Tibial artery (tissue), 4 donors: ENCODE measurements around the gene BMP8B.
"Not testable (repeated sequence)": the region's sequence is repeated elsewhere in the genome, so short reads cannot be mapped to it uniquely, and the experiment has no call there.

ENCODE experiments used
- DNase-seq, 2 donors: peaks; one replicate each; pipeline ENCODE4 v3.0.0-alpha.2; 2019
- H3K27ac ChIP-seq, 2 donors: fragments of 200-600 bp; sonication (generic) in 1 of 2; 1 replicate in 1 of 2; 2 replicates in 1 of 2; pipeline ENCODE4 v1.5.1; 2018 to 2019; ENCODE audit warnings: mild to moderate bottlenecking in 1 of 2
- H3K27me3 ChIP-seq, 2 donors: fragments of 200-600 bp; sonication (generic) in 1 of 2; one replicate each; pipeline versions ENCODE4 v1.5.1 to v1.6.0; 2016 to 2019
- H3K36me3 ChIP-seq, 3 donors: fragments of 200-600 bp; sonication (generic) in 2 of 3; one replicate each; pipeline ENCODE4 v1.5.1; 2016 to 2019; ENCODE audit warnings: mild to moderate bottlenecking in 2 of 3
- H3K4me1 ChIP-seq, 4 donors: fragments of 200-600 bp; sonication (generic) in 2 of 4; 1 replicate in 3 of 4; 2 replicates in 1 of 4; pipeline ENCODE4 v1.5.1; 2016 to 2019
- H3K4me3 ChIP-seq, 2 donors: fragments of 200-600 bp; sonication (generic) in 1 of 2; 1 replicate in 1 of 2; 2 replicates in 1 of 2; pipeline ENCODE4 v1.5.1; 2018 to 2019; ENCODE audit warnings: mild to moderate bottlenecking in 2 of 2
- H3K9me3 ChIP-seq, 3 donors: fragments of 200-600 bp; sonication (generic) in 1 of 3; one replicate each; pipeline ENCODE4 v1.5.1; 2016 to 2019
- intact Hi-C: fragments of 100-400 bp; cut with DNase I; formaldehyde crosslinking; loops from one replicate; pipeline ENCODE4 v1.15.0; 2023; ENCODE audit warnings: low total_unique reads
- TF ChIP-seq, protein P1 (sequence below), 2 experiments: fragments of 200-600 bp in 1 of 2; fragments of 450-650 bp in 1 of 2; IDR thresholded peaks; one replicate each; pipeline ENCODE4 v1.5.1; 2017 to 2019; ENCODE audit warnings: antibody characterized with exemption in 2 of 2, mild to moderate bottlenecking in 1 of 2, moderate library complexity in 1 of 2

BMP8B gene

GRCh38 chr1:39833621-39834385 lies 45.1 kb upstream of the BMP8B start:
- no peak for DNase-seq
- TF ChIP-seq, protein P1, sequence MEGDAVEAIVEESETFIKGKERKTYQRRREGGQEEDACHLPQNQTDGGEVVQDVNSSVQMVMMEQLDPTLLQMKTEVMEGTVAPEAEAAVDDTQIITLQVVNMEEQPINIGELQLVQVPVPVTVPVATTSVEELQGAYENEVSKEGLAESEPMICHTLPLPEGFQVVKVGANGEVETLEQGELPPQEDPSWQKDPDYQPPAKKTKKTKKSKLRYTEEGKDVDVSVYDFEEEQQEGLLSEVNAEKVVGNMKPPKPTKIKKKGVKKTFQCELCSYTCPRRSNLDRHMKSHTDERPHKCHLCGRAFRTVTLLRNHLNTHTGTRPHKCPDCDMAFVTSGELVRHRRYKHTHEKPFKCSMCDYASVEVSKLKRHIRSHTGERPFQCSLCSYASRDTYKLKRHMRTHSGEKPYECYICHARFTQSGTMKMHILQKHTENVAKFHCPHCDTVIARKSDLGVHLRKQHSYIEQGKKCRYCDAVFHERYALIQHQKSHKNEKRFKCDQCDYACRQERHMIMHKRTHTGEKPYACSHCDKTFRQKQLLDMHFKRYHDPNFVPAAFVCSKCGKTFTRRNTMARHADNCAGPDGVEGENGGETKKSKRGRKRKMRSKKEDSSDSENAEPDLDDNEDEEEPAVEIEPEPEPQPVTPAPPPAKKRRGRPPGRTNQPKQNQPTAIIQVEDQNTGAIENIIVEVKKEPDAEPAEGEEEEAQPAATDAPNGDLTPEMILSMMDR (IDR thresholded peaks at IDR 0.05): no peak

GRCh38 chr1:39833121-39833520 lies 44.5 kb upstream of the BMP8B start:
- no peaks in the 10 kb centered on the region for H3K9me3 ChIP-seq
- DNase-seq: no peak
- TF ChIP-seq, protein P1 (IDR thresholded peaks at IDR 0.05): no peak
- H3K27ac ChIP-seq: no peak overlapping the region
- peaks cover 5 to 21% (median 8%) of the 10 kb centered on the region in 3 donors for H3K36me3 ChIP-seq
- no peak overlapping the region for H3K4me3 ChIP-seq
- intact Hi-C loops: no loop called here
- peaks cover 0 to 9% of the 10 kb centered on the region in 2 donors for H3K27me3 ChIP-seq
- no peaks in the 10 kb centered on the region for H3K4me1 ChIP-seq

More at GRCh38 chr1:39833621-39834385, 45.1 kb upstream of the BMP8B start:
- intact Hi-C loops: no loop called here
- Histone ChIP-seq H3K4me1 (no peaks in the 10 kb centered on the region), H3K9me3 (no peaks in the 10 kb centered on the region), H3K27me3 (peaks cover 0 to 9% of the 10 kb centered on the region in 2 donors), H3K36me3 (peaks cover 12 to 27% (median 14%) of the 10 kb centered on the region in 3 donors), H3K4me3 (no peak overlapping the region), H3K27ac (no peak overlapping the region)

- TF ChIP-seq, protein P1 (IDR thresholded peaks at IDR 0.05): no peak
- Histone ChIP-seq H3K4me3 (no peak overlapping the region), H3K27ac (no peak overlapping the region), H3K36me3 (peaks cover 0 to 12% (median 1%) of the 10 kb centered on the region in 3 donors), H3K27me3 (peaks cover 0 to 9% of the 10 kb centered on the region in 2 donors), H3K9me3 (no peaks in the 10 kb centered on the region), H3K4me1 (no peaks in the 10 kb centered on the region)
- no peak for DNase-seq
- intact Hi-C loops: no loop called here
These were observed 43.6 kb upstream of the BMP8B start for GRCh38 chr1:39832294-39832693.

DNA sequence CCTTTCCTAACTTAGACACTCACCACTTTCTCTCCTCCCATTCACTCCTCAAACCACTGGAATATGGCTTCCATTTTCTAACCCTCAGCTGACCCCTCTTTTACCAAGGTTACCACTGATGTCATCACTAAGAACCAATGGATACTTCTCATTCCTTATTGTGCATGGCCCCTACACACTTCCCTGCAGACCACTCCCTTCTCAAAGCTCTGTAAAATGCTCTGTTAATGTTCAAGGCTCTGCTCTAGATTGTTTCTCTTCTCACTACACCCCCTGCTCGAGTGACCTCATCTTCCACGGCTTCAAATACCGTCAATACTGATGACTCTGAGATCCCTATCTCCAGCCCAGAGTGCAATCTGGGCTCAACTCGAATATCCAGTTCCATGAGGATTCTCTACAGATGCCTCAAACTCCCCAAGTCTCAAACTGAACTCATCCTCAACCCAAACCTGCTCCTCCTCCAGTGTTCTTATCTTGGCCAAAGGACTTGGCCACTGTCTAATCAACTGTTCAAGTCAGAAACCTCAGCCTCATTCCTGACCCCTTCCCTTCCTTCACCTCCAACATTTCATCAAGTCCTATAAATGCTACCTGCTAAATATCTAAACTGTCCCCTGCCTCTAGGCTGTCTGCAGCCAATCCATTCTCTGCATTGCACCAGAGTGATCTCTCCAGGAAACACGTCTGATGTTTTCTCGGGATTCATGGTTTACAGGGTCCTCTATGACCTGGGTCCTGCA lies 41.3 kb upstream of the BMP8B start:
- H3K27me3 ChIP-seq: peaks cover 0 to 9% of the 10 kb centered on the region in 2 donors
- no peak overlapping the region for H3K4me3 ChIP-seq
- intact Hi-C loops: no loop called here
- TF ChIP-seq, protein P1 (IDR thresholded peaks at IDR 0.05): no peak
- DNase-seq: no peak
- no peaks in the 10 kb centered on the region for H3K4me1 ChIP-seq
- no peak overlapping the region for H3K27ac ChIP-seq
- no peaks in the 10 kb centered on the region for H3K9me3 ChIP-seq
- peaks cover 0 to under 1% (median 0%) of the 10 kb centered on the region in 3 donors for H3K36me3 ChIP-seq

GRCh38 chr1:39828734-39829133 lies 40.1 kb upstream of the BMP8B start:
- TF ChIP-seq, protein P1 (IDR thresholded peaks at IDR 0.05): no peak
- no peak overlapping the region for H3K27ac ChIP-seq
- H3K9me3 ChIP-seq: no peaks in the 10 kb centered on the region
- no peaks in the 10 kb centered on the region for H3K4me1 ChIP-seq
- intact Hi-C loops: no loop called here
- H3K36me3 ChIP-seq: no peaks in the 10 kb centered on the region
- H3K4me3 ChIP-seq: no peak overlapping the region
- peaks cover 0 to 9% of the 10 kb centered on the region in 2 donors for H3K27me3 ChIP-seq
- DNase-seq: no peak

GRCh38 chr1:39828255-39828654 lies 39.6 kb upstream of the BMP8B start:
- H3K36me3 ChIP-seq, H3K27me3 ChIP-seq, H3K9me3 ChIP-seq, H3K4me3 ChIP-seq, DNase-seq, H3K4me1 ChIP-seq, H3K27ac ChIP-seq, intact Hi-C loops: not testable (repeated sequence)
